ENCODE data around the gene AVL9. TPM values are rescaled to one million over a fixed set of nuclear protein-coding genes. Genes with fewer than 3 reads are reported as not detected.

The AVL9 gene
- total RNA-seq, 4 donors from 2014 or later = 33.6 to 45.1 (median 42.3) TPM

DNA sequence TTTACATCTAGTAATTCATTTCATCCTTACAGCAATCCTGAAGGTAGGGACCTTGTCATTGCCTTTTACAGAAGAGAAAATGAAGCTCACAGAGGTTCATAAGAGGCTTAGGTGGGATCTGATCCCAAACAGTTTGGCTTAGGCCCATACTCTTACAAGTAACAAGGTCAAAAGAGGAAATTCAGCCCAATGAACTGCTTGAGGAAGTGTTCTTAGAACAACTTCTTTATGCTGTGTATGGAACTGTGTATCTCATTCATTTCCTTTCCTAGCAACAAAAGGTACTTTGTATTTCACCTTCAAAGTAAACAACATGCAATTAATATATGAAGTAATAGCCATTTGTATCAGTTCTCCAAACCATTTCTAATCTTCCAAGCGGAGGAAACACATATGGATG lies 79.3 kb downstream of the AVL9 start:
- H3K9me3 ChIP-seq = no peaks in the 10 kb centered on the region
- intact Hi-C loops (cut with DNase I) = no loop called here
- DNase-seq = no peak
- TF ChIP-seq, protein P1, sequence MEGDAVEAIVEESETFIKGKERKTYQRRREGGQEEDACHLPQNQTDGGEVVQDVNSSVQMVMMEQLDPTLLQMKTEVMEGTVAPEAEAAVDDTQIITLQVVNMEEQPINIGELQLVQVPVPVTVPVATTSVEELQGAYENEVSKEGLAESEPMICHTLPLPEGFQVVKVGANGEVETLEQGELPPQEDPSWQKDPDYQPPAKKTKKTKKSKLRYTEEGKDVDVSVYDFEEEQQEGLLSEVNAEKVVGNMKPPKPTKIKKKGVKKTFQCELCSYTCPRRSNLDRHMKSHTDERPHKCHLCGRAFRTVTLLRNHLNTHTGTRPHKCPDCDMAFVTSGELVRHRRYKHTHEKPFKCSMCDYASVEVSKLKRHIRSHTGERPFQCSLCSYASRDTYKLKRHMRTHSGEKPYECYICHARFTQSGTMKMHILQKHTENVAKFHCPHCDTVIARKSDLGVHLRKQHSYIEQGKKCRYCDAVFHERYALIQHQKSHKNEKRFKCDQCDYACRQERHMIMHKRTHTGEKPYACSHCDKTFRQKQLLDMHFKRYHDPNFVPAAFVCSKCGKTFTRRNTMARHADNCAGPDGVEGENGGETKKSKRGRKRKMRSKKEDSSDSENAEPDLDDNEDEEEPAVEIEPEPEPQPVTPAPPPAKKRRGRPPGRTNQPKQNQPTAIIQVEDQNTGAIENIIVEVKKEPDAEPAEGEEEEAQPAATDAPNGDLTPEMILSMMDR (IDR thresholded peaks at IDR 0.05) = no peak
- no peak for TF ChIP-seq POLR2A (IDR thresholded peaks at IDR 0.05)
- H3K27me3 ChIP-seq = no peaks in the 10 kb centered on the region
- H3K4me3 ChIP-seq (replicated peaks in 1 of 3) = no peak overlapping the region
- peaks cover 12 to 47% of the 10 kb centered on the region in 2 donors for H3K36me3 ChIP-seq
- no peak overlapping the region for H3K27ac ChIP-seq
- H3K4me1 ChIP-seq = no peaks in the 10 kb centered on the region
- 94 to 96% methylated on average over 1 of the region's 1 CpG for WGBS, 2 donors

DNA sequence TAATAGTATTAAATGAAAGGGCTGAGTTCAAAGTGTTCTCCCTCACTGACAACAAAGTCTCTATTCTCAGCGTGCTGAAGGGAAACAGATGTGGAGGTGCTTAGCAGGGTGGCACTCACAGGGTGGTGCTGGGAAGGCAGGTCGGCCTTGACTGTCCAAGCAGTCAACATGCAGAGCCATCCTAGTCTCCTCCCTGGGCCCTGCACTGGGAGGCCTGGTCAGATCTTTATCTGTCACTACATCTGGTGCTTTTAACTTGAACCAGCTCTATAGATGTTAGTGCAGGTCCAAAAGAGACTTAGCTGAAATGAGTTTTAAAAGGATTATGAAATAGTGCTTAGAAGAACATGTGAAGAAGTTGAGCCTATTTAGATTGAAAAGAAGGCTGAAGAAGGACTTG lies 82.1 kb downstream of the AVL9 start:
- H3K27ac ChIP-seq = no peak overlapping the region
- TF ChIP-seq POLR2A (IDR thresholded peaks at IDR 0.05) = no peak
- TF ChIP-seq, protein P1 (IDR thresholded peaks at IDR 0.05) = no peak
- intact Hi-C loops (cut with DNase I) = no loop called here
- peaks cover 29 to 62% of the 10 kb centered on the region in 2 donors for H3K36me3 ChIP-seq
- no peaks in the 10 kb centered on the region for H3K4me1 ChIP-seq
- 93 to 95% methylated on average over 2 of the region's 2 CpGs for WGBS, 2 donors
- DNase-seq = no peak
- H3K4me3 ChIP-seq (replicated peaks in 1 of 3) = no peak overlapping the region
- H3K9me3 ChIP-seq = no peaks in the 10 kb centered on the region
- H3K27me3 ChIP-seq = no peaks in the 10 kb centered on the region

DNA sequence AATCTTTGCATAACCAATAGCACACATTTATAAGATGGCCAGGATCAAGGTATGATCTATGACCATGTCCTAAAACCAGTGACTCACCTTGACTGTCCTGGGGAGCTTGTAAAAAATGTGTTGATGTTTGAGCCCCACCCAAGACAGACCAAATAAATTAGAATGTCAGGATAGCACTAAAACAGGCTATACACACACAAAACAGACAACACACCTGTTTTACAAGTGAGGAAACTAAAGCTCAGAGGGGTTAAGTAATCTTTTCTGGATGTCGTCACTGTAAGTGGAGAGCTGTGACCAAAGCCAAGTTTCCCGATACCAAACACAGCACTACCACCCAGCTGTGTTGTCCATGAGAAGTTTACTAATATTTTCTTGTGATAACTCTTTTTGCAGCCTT lies 84.5 kb downstream of the AVL9 start:
- DNase-seq = no peak
- no peaks in the 10 kb centered on the region for H3K4me1 ChIP-seq
- H3K36me3 ChIP-seq = peaks cover 41 to 65% of the 10 kb centered on the region in 2 donors
- no peaks in the 10 kb centered on the region for H3K9me3 ChIP-seq
- 94 to 97% methylated on average over 2 of the region's 2 CpGs for WGBS, 2 donors
- no peak overlapping the region for H3K4me3 ChIP-seq (replicated peaks in 1 of 3)
- H3K27me3 ChIP-seq = no peaks in the 10 kb centered on the region
- TF ChIP-seq, protein P1 (IDR thresholded peaks at IDR 0.05) = no peak
- TF ChIP-seq POLR2A (IDR thresholded peaks at IDR 0.05) = no peak
- intact Hi-C loops (cut with DNase I) = no loop called here
- H3K27ac ChIP-seq = no peak overlapping the region

- DNase-seq = no peak
- Histone ChIP-seq H3K4me1 (no peaks in the 10 kb centered on the region), H3K9me3 (no peaks in the 10 kb centered on the region), H3K4me3 (replicated peaks in 1 of 3) (no peak overlapping the region), H3K27me3 (no peaks in the 10 kb centered on the region), H3K36me3 (peaks cover 48 to 58% of the 10 kb centered on the region in 2 donors), H3K27ac (no peak overlapping the region)
- 93 to 95% methylated on average over 4 of the region's 4 CpGs for WGBS, 2 donors
- TF ChIP-seq POLR2A (IDR thresholded peaks at IDR 0.05) = no peak
- TF ChIP-seq, protein P1 (IDR thresholded peaks at IDR 0.05) = no peak
- intact Hi-C loops (cut with DNase I) = no loop called here
Measured at GRCh38 chr7:32580646-32581045, 85.4 kb downstream of the AVL9 start.

DNA sequence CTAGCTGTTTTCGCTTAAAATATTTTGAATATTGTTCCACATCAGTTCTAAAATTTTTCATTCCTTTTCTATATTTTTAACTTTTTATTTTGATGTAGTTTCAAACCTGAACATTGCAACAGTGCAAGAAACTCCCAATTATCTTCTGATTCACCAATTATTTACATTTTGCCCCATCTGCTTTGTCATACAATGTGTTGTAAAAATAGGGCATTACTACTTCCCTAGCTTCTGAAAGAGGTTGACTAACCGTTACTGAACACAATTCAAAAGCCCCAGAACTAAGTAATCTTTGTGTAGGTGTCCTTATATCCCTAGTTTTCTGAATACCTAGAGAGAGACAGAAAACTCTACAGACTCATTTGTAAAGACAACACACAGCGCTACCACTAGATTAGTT lies 86.7 kb downstream of the AVL9 start:
- no peak for DNase-seq
- intact Hi-C loops (cut with DNase I) = no loop called here

More for the DNA sequence above, 86.7 kb downstream of the AVL9 start:
- Histone ChIP-seq H3K27me3 (no peaks in the 10 kb centered on the region), H3K36me3 (peaks cover 42 to 50% of the 10 kb centered on the region in 2 donors), H3K4me3 (replicated peaks in 1 of 3) (no peak overlapping the region), H3K27ac (no peak overlapping the region), H3K4me1 (peaks cover 0 to 3% of the 10 kb centered on the region in 2 donors), H3K9me3 (no peaks in the 10 kb centered on the region)
- TF ChIP-seq POLR2A (IDR thresholded peaks at IDR 0.05) = no peak
- TF ChIP-seq, protein P1 (IDR thresholded peaks at IDR 0.05) = no peak
- 96 to 98% methylated on average over 3 of the region's 3 CpGs for WGBS, 2 donors
